Measurements from ENCODE around the gene CAPRIN1.

GRCh38 chr11:34136420-34136819, 84.9 kb downstream of the CAPRIN1 start:
- no peak for TF ChIP-seq GATA3 (IDR thresholded peaks at IDR 0.05; ENCODE audit: low read depth, low read length)
- no peak for TF ChIP-seq GATA2 (IDR thresholded peaks at IDR 0.05; ENCODE audit: low read depth, low read length)
